Spleen (tissue), 7 donors: Measurements from ENCODE around the gene XPO6.

Experiments used
- CTCF ChIP-seq, 11 experiments: fragments of 200-600 bp in 7 of 11; fragments of 450-650 bp in 4 of 11; sonication (generic) in 4 of 11; IDR thresholded peaks in 8 of 11; conservative IDR thresholded peaks in 3 of 11; 1 replicate in 7 of 11; 2 replicates in 4 of 11; pipeline versions ENCODE4 v1.4.0 to v1.8.0; 2016 to 2021; ENCODE audit warnings: antibody characterized with exemption in 11 of 11, inconsistent platforms in 4 of 11, mild to moderate bottlenecking in 1 of 11
- POLR2A ChIP-seq, 3 donors: fragments of 450-650 bp; IDR thresholded peaks; one replicate each; pipeline ENCODE4 v1.5.1; 2017; ENCODE audit warnings: antibody characterized with exemption in 3 of 3, mild to moderate bottlenecking in 1 of 3
- donor health status: DM: no; HTN: no; CAD: no; lungs with moderate emphysema.
- donor health status: DM: no; HTN: no; CAD: no.
- donor health status: DM: no; HTN: no; CAD: no.

- TF ChIP-seq CTCF (IDR thresholded peaks at IDR 0.05 in 8 of 11, conservative IDR thresholded peaks at IDR 0.05 in 3 of 11) (no peak), POLR2A (IDR thresholded peaks at IDR 0.05) (no peak)
These were observed 7.5 kb upstream of the XPO6 start for GRCh38 chr16:28219282-28219681.
